Measurements from ENCODE around the gene GPX7.

Gene GPX7

DNA sequence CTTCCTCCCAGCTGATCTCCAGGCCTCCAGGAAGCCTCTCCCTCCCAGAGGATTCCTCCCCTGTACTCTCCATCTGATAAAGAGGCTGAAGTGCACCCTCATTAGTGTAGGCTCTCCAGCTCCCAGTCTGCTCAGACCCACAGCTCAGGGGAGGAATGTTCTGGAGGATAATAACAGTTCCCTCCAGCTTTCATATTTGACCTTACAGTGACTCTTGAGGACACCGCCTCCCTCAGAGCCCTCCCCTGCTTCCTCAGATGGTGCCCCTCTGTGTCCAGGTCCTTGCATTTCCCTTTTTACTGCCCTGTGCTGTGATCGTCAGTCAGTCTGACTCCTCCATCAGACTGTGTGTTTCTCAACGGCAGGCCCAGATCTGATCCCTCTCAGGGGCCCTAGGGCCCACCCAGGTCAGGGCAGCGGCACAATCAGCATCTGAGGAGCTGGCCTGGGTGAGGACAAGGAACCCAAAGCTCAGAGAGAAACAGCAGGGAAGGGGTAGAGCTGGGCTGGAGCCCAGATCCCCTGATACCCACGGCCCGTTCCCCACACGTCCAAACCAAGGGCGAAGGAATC lies 29.7 kb downstream of the GPX7 start:
- no peak for DNase-seq

DNA sequence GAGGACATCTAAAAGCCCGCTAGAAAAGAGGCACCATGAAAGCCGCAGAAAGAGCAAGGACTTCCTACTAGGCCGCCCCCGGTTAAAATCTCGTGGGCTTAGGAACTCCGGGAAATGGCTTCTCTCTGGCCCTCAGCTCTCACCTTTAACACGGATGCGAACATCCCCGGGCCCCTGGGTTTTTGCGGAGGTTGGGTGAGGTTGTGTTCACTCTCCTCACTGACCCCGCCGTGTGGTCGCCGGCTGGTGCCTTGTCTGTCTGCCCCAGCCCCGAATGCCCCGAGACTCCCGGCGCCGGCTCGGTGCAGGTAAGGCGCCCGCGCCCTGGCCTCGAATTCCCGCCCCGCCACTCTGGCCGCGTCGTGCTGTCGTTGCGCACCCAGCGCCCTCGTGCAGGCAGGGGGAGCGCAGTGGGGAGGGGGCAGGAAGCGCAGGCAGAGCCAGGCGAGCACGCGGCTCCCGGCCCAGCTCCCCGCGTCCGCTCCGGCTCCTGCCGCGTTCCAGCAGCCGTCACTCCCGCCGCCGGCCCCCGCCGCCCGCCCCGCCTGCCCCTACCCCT lies 30.6 kb downstream of the GPX7 start, which contains the start of gene SHISAL2A:
Gene SHISAL2A (plus strand): TSS at position 437 of the 559 bp plus-strand sequence. CDS start 326 bp downstream, outside the sequence.
- peak in 3 of 4 experiments; percentile 38 to 68 (median 48) for DNase-seq

DNA sequence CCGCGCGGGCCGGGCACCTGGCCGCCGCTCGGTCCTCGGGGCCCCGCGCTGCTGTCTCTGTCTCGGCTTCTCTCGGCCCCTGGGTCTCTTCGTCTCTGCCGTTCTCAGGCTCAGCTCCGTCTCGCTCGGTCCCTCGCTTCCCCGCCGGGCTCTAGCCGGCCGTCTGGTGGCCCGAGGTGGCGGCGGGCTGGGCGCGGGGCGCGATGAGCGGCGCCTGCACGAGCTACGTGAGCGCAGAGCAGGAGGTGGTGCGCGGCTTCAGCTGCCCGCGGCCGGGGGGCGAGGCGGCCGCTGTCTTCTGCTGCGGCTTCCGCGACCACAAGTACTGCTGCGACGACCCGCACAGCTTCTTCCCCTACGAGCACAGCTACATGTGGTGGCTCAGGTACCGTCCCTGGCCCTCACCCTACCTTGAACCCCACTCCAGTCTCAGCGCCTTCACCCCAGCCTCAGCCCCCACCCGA lies 31.2 kb downstream of the GPX7 start:
- peak in 1 of 4 experiments; percentile 37 for DNase-seq

DNA sequence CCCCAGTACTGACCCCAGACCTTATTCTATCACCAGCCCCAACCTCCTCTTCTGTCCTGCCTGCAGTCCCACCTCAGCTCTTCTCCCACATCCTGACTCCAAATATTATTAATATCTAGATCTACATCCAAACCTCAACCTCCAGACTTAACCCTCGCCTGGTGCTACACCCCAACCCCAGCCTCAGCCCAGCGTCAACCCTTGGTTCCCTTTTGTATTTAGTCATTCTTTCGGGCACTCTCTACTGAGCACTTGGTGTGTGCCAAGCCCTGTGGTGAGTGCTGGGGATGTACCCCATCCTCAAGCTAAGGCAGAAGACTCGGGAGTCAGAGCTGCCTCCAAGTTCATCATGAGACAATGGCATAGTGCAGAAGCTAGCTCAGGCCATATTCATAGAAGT lies 31.9 kb downstream of the GPX7 start:
- DNase-seq = no peak

DNA sequence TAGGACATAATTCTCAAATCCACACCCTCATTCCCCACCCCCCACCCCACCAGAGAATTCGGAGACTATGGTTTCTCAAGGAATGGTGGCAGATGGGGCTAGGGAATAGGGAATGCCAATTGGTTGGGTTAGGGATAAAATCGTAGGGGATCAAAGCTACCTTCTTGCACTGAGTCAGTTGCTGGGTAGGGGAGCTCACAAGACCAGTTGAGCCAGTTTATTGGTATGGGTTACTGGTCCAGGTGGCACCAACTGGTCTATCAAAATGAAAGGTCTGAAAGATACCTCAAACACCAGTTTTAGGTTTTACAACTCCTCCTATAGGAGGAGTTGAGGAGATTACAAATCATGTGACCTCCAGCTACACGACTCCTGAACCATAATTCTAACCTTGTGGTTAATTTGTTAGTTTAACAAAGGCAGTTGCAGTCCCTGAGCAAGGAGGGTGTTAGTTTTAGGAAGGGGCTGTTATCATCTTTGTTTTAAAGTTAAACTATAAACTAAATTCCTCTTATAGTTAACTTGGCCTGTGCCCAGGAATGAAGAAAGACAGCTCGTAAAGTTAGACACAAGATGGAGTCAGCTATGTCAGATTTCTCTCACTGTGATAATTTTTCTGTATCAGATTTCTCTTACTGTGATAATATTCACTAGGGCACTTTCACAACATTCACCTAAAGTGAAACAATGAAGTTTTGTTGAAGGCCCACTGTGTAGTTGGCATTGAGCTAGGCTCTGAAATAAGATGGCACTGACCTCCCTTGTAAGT lies 33.3 kb downstream of the GPX7 start:
- no peak for DNase-seq

DNA sequence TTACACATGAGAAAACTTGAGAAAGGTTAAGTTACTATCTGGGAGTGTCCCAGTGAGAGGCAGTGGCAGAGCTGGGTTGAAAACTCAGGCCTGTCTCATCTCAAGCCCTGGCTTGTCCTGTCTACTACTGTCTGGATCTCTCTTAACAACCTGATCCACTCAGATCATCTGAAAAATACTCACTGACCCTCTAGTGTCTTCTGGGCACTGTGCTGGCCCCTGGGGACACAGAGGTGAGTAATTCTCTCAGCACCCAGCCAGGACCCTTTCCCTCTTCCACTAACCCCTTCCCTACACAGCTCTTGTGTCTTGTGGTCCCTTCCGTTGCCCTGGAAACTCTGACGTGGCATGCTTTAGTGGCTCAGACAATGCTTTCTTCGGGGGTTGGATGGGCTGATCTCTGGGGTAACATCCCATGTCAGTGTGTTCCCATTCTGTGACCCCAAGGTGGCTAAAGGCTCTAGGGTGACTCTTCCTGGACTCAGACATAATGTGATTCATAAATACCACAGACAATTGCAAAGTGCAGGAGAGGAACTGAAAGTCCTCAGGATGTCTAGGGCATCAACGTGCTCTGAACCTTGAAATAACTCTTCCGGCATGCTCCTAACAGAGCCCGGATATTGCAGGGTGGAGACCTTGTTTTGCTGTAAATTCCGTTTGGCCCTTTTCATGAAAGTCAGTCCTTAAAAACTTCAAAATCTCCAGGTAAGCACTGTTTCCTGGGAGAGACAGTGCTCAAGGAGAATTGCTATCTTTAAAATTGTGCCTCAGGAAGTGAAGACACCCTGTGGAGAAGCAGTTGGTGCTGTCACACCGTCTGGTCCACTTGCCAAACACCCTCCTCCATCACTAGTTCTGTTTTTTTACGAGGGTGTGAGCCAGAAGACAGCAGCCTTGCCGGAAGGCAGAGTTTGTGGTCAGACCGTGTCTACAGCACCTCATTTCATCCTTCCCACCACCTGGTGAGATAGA lies 34.8 kb downstream of the GPX7 start:
- DNase-seq = peak in 2 of 4 experiments; percentile 44 to 46

DNA sequence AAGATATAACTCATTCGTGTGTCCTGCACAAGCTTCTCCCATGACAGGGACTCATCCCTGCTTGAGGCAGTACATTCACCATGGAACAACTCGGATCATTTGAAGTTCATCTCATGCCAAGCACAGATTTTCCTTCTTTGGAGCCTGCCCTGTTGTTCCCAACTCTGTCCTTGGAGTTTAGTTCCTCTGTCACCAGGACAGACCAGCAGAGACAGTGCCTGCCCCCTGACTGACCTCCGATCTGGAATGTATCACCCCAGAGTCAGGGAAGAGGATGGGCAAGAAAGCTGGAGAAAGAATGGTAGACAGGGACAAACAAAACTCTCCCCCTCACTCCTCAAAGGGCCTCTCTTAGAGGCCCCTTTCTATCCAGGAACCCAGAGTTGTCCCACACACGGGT lies 35.8 kb downstream of the GPX7 start:
- no peak for DNase-seq

DNA sequence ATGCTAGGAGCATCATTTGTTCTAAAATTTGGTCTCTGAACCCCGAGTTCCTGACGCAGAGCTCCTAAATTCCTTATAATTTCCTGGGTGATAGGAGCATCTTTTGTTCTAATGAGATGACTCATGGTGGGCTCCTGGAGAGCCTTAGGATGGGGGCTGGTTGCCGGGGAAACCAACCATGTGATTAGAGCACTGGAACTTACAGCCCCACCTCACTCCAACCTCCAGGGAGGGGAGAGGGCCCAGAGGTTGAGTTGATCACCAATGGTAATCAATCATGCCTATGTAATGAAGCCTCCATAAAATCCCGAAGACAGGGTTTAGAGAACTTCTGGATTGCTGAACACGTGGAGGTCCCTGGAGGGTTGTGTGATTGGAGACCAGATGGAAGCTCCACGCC lies 38.5 kb downstream of the GPX7 start:
- no peak for DNase-seq

DNA sequence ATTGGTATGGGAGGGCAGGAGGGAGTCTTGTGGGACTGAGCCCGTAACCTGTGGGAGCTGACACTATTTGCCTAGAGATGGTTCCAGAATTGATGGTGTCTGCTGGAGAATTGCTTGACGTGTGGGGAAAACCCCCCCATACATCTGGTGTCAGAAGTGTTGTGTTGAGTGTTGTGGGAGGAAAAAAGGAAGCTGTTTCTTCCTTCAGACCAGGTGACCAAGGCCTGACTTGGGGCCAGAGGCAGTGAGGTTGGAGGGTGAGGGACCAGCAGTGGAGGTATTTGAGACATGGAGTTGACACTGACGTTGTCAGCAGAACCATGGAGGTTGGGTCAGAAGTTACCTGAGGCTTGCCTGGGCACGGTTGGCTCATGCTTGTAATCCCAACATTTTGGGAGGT lies 39.1 kb downstream of the GPX7 start:
- DNase-seq = no peak

DNA sequence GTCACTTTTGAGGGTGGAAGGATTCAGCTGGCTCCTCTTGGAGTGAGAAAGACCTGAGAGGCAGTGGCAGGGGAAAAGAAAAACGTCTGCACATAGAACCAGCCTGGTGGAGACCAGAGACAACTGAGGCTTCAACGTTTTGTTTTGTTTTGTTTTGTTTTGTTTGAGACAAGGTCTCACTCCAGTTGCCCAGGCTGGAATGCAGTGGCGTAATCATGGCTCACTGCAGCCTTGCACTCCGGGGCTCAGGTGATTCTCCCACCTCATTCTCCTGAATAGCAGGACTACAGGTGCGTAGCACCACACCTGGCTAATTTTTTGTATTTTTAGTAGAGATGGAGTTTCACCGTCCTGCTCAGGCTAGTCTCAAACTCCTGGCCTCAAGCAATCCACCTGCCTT lies 43.1 kb downstream of the GPX7 start:
- DNase-seq = no peak

DNA sequence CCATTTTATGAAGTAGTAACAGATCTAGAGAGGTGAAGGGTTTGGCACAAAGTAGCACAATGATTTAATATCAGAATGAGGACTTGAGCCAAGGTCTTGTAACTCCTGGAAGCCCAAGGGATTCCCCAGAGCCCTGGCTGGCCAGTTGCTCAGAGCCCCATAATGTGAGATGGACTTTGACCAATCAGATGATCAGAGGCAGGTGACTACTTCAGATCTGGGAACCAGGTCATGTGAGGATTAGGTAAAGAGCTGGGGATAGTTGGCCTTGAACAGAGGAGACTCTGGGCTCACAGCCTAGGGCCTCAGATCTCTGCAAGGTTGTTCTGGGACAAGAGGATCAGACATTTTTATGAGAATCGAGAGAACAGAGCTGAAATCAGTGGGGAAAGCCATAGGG lies 49.7 kb downstream of the GPX7 start:
- DNase-seq = no peak

DNA sequence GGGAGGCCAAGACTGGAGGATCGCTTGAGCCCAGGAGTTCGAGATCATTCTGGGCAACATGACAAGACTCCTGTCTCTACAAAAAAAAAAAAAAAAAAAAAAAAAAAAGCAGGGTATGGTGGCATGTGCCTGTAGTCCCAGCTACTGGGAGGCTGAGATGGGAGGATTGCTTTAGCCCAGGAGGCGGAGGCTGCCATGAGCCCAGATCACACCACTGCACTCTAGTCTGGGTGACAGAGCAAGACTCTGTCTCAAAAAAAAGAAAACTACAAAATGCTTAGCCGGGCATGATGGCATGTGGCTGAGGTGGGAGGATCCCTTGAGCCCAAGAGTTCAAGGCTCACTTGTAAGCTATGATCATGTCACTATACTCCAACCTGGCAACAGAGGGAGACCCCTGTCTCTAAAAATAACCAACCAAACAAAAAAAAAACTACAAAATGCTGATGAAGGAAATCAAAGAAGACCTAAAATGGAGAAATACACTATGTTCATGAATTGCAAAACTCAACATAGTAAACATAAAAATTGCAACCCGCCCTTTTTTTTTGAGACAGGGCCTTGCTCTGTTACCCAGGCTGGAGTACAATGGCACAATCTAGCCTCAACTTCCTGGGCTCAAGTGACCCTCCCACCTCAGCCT lies 51.2 kb downstream of the GPX7 start:
- DNase-seq = no peak

DNA sequence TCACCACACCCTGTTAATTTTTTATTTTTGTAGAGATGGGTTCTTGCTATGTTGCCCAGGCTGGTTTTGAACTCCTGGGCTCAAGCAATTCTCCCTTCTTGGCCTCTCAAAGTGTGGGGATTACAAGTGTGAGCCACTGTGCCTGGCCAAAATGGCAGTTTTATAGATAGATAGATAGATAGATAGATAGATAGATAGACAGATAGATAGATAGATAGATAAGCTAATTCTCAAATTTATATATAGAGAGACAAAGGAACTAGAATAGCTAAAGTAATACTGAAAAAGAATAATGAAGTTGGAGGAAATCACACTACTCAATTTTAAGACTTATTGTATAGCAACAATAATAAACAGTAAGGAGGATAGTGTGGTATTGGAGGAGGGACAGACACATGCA lies 51.9 kb downstream of the GPX7 start:
- DNase-seq = no peak

DNA sequence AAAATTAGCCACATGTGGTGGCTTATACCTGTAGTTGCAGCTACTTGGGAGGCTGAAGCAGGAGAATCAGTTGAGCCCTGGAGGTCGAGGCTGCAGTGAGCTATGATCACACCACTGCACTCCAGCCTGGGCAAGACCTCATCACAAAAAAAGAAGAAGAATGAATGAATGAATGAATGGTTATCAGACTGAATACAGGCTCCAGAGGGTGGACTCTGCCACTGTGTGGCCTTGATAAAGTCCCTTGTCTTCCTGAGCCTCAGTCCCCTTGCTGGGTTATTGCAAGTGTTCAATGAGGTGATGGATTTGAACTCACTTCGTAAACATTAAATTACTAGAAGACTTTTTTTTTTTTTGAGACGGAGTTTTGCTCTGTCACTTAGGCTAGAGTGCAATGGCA lies 55.5 kb downstream of the GPX7 start:
- DNase-seq = no peak
